ENCODE results near the gene PRKN.

PRKN gene

DNA sequence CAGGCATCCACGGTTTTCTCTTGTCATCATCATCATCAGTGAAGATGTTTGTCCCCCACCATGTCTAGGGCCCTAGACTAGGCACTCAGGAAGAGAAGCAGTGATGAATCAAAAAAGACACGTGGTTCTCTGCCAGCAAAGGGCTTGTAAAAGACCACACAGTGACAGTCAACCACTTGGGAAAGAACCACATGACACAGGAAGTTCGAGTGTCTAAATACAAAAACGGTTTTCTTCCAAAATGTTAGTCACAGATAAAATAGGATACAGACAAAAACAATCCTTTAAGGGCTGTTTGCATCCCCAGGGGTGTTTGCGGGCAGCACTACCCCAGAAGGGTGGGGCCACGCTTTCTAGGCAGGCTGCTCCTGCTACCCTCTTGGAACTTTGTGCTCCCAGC is 1096.9 kb downstream of the PRKN start (continued):
- TF ChIP-seq, protein P1, sequence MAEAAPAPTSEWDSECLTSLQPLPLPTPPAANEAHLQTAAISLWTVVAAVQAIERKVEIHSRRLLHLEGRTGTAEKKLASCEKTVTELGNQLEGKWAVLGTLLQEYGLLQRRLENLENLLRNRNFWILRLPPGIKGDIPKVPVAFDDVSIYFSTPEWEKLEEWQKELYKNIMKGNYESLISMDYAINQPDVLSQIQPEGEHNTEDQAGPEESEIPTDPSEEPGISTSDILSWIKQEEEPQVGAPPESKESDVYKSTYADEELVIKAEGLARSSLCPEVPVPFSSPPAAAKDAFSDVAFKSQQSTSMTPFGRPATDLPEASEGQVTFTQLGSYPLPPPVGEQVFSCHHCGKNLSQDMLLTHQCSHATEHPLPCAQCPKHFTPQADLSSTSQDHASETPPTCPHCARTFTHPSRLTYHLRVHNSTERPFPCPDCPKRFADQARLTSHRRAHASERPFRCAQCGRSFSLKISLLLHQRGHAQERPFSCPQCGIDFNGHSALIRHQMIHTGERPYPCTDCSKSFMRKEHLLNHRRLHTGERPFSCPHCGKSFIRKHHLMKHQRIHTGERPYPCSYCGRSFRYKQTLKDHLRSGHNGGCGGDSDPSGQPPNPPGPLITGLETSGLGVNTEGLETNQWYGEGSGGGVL (tag by site-specific recombination; IDR thresholded peaks at IDR 0.05), result no peak
- no peak for TF ChIP-seq ZFP41 (tag by site-specific recombination; IDR thresholded peaks at IDR 0.05; ENCODE audit: borderline replicate concordance)

GRCh38 chr6:161626132-161626676 is 1101.4 kb downstream of the PRKN start:
- H3K4me3 ChIP-seq (ENCODE audit: low read depth, low read length), result no peak overlapping the region
- no peaks in the 10 kb centered on the region for H3K4me1 ChIP-seq (ENCODE audit: control insufficient read depth, insufficient read depth, low read length)
- H3K27ac ChIP-seq (ENCODE audit: extremely low read depth, low read depth, low read length), result no peak overlapping the region
- CTCF ChIA-PET, result no interaction called here
- H3K9me3 ChIP-seq (ENCODE audit: control insufficient read depth, insufficient read depth, low read depth, low read length), result no peaks in the 10 kb centered on the region
- no peaks in the 10 kb centered on the region for H3K36me3 ChIP-seq (ENCODE audit: control insufficient read depth in 2 of 2, insufficient read depth in 1 of 2, low read length in 2 of 2)
- TF ChIP-seq SCRT1 (tag by site-specific recombination; IDR thresholded peaks at IDR 0.05; ENCODE audit: borderline replicate concordance), result no peak
- TF ChIP-seq ZNF184 (tag by site-specific recombination; IDR thresholded peaks at IDR 0.05), result no peak
- TF ChIP-seq, protein P2, sequence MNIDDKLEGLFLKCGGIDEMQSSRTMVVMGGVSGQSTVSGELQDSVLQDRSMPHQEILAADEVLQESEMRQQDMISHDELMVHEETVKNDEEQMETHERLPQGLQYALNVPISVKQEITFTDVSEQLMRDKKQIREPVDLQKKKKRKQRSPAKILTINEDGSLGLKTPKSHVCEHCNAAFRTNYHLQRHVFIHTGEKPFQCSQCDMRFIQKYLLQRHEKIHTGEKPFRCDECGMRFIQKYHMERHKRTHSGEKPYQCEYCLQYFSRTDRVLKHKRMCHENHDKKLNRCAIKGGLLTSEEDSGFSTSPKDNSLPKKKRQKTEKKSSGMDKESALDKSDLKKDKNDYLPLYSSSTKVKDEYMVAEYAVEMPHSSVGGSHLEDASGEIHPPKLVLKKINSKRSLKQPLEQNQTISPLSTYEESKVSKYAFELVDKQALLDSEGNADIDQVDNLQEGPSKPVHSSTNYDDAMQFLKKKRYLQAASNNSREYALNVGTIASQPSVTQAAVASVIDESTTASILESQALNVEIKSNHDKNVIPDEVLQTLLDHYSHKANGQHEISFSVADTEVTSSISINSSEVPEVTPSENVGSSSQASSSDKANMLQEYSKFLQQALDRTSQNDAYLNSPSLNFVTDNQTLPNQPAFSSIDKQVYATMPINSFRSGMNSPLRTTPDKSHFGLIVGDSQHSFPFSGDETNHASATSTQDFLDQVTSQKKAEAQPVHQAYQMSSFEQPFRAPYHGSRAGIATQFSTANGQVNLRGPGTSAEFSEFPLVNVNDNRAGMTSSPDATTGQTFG (tag by site-specific recombination; IDR thresholded peaks at IDR 0.05; ENCODE audit: borderline replicate concordance), result no peak
- TF ChIP-seq ZNF645 (tag by site-specific recombination; IDR thresholded peaks at IDR 0.05), result no peak
- no peak for TF ChIP-seq ZNF585B (tag by site-specific recombination; IDR thresholded peaks at IDR 0.05)
- TF ChIP-seq ZNF175 (tag by site-specific recombination; IDR thresholded peaks at IDR 0.05), result no peak
- no peak for TF ChIP-seq ZNF10 (tag by site-specific recombination; IDR thresholded peaks at IDR 0.05)
- TF ChIP-seq HOXA7 (CRISPR knock-in tag; IDR thresholded peaks at IDR 0.05; ENCODE audit: borderline replicate concordance), result no peak
- no peak for TF ChIP-seq ZNF747 (tag by site-specific recombination; IDR thresholded peaks at IDR 0.05)
- POLR2A ChIA-PET, result no interaction called here

- ChIA-PET POLR2A (no interaction called here), CTCF (interaction anchor here (0.5 kb wide), 1 partner anchor 779 kb away, joined by 3 read pairs; no protein-coding TSS in a partner anchor)
- H3K36me3 ChIP-seq (ENCODE audit: control insufficient read depth in 2 of 2, insufficient read depth in 1 of 2, low read length in 2 of 2), result no peaks in the 10 kb centered on the region
- H3K9me3 ChIP-seq (ENCODE audit: control insufficient read depth, insufficient read depth, low read depth, low read length), result no peaks in the 10 kb centered on the region
- H3K27ac ChIP-seq (ENCODE audit: extremely low read depth, low read depth, low read length), result no peak overlapping the region
- H3K4me1 ChIP-seq (ENCODE audit: control insufficient read depth, insufficient read depth, low read length), result no peaks in the 10 kb centered on the region
- H3K4me3 ChIP-seq (ENCODE audit: low read depth, low read length), result no peak overlapping the region
- TF ChIP-seq, protein P3, sequence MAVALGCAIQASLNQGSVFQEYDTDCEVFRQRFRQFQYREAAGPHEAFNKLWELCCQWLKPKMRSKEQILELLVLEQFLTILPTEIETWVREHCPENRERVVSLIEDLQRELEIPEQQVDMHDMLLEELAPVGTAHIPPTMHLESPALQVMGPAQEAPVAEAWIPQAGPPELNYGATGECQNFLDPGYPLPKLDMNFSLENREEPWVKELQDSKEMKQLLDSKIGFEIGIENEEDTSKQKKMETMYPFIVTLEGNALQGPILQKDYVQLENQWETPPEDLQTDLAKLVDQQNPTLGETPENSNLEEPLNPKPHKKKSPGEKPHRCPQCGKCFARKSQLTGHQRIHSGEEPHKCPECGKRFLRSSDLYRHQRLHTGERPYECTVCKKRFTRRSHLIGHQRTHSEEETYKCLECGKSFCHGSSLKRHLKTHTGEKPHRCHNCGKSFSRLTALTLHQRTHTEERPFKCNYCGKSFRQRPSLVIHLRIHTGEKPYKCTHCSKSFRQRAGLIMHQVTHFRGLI (tag by site-specific recombination; IDR thresholded peaks at IDR 0.05), result no peak
- TF ChIP-seq SP3 (tag by site-specific recombination; IDR thresholded peaks at IDR 0.05), result no peak
- no peak for TF ChIP-seq ZNF843 (tag by site-specific recombination; IDR thresholded peaks at IDR 0.05)
- TF ChIP-seq ZNF707 (tag by site-specific recombination; IDR thresholded peaks at IDR 0.05), result no peak
- no peak for TF ChIP-seq ZNF645 (tag by site-specific recombination; IDR thresholded peaks at IDR 0.05)
- no peak for TF ChIP-seq ZXDB (tag by site-specific recombination; IDR thresholded peaks at IDR 0.05)
- TF ChIP-seq ZBTB17 (tag by site-specific recombination; IDR thresholded peaks at IDR 0.05), result no peak
- no peak for TF ChIP-seq ZNF157 (tag by site-specific recombination; IDR thresholded peaks at IDR 0.05)
- no peak for TF ChIP-seq ZNF221 (tag by site-specific recombination; IDR thresholded peaks at IDR 0.05; ENCODE audit: borderline replicate concordance)
- TF ChIP-seq KLF8 (tag by site-specific recombination; IDR thresholded peaks at IDR 0.05), result no peak
- TF ChIP-seq ZNF571 (tag by site-specific recombination; IDR thresholded peaks at IDR 0.05), result no peak
Observed at GRCh38 chr6:161624111-161624510, 1103.5 kb downstream of the PRKN start.
